NT2/D1 (cell line): Measurements from ENCODE around the gene PKN1.

ENCODE experiments used
- DNase-seq: peaks from one replicate; pipeline ENCODE4 v3.0.0-alpha.2; 2011; ENCODE audit warnings: low read depth, low spot score
- H3K27me3 ChIP-seq: 2 replicates; pipeline ENCODE4 v1.6.0; 2011; ENCODE audit warnings: mild to moderate bottlenecking; ENCODE audit not compliant: insufficient read length, insufficient read depth
- H3K36me3 ChIP-seq: 2 replicates; pipeline ENCODE4 v1.6.1; 2011; ENCODE audit warnings: mild to moderate bottlenecking, low read length, mixed read lengths; ENCODE audit not compliant: insufficient read depth, insufficient read length
- H3K4me1 ChIP-seq: 2 replicates; pipeline ENCODE4 v1.5.1; 2011; ENCODE audit not compliant: insufficient read depth, insufficient read length
- H3K4me3 ChIP-seq: 2 replicates; pipeline ENCODE4 v1.5.1; 2011; ENCODE audit warnings: low read depth; ENCODE audit not compliant: insufficient read length
- H3K9ac ChIP-seq: 2 replicates; pipeline ENCODE4 v1.6.0; 2011; ENCODE audit warnings: low read depth; ENCODE audit not compliant: insufficient read length
- H3K9me3 ChIP-seq: 2 replicates; pipeline ENCODE4 v1.5.1; 2011; ENCODE audit warnings: mild to moderate bottlenecking, low read length; ENCODE audit not compliant: insufficient read depth
- SUZ12 ChIP-seq: IDR thresholded peaks from 2 replicates; pipeline ENCODE4 v1.6.1; 2011; ENCODE audit not compliant: insufficient read length, insufficient read depth; ENCODE audit errors: extremely low read depth
- YY1 ChIP-seq: IDR thresholded peaks from 2 replicates; pipeline ENCODE4 v1.6.1; 2011; ENCODE audit not compliant: insufficient read length, insufficient read depth
- ZNF274 ChIP-seq: IDR thresholded peaks from 2 replicates; pipeline ENCODE4 v1.6.1; 2011; ENCODE audit warnings: mild to moderate bottlenecking, low read depth, low read length

Gene PKN1

DNA sequence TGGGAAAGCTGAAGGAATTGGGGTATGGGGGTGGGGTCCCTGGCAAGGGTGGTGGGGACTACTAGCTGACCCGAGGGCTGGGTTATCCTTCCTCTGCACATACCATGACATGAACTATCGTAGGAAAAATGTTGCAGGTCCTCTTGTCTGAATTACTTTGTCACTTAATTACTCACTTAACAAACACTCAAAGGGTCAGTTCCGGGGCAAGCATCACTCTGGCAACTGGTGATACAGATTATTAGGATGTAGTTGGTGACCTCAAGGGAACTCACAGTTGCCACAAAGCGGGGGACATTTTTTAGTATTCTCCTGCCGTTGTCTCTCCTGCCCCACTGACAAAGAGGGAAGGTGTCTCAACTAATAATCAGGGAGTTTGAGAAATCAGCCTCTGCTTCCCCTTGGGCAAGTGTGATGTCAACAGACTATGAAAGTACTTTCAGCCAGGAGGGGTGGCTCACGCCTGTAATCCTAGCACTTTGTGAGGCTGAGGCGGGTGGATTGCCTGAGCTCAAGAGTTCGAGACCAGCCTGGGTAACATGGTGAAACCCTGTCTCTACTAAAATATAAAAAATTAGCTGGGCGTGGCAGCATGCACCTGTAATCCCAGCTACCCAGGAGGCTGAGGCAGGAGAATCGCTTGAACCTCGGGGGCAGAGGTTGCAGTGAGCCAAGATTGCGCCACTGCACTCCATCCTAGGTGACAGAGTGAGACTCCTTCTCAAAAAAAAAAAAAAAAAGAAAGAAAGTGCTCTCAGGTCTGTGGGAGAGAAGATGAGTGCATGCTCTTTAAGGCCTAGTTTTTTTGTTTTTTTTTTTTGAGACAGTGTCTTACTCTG is 74.8 kb downstream of the PKN1 start:
- H3K4me1 ChIP-seq: peaks cover 10% of the 10 kb centered on the region
- DNase-seq: no peak
- no peaks in the 10 kb centered on the region for H3K27me3 ChIP-seq
- H3K9me3 ChIP-seq: no peaks in the 10 kb centered on the region
- no peak overlapping the region for H3K4me3 ChIP-seq
- H3K36me3 ChIP-seq: no peaks in the 10 kb centered on the region
- no peak overlapping the region for H3K9ac ChIP-seq
- TF ChIP-seq SUZ12 (no peak), ZNF274 (no peak)

DNA sequence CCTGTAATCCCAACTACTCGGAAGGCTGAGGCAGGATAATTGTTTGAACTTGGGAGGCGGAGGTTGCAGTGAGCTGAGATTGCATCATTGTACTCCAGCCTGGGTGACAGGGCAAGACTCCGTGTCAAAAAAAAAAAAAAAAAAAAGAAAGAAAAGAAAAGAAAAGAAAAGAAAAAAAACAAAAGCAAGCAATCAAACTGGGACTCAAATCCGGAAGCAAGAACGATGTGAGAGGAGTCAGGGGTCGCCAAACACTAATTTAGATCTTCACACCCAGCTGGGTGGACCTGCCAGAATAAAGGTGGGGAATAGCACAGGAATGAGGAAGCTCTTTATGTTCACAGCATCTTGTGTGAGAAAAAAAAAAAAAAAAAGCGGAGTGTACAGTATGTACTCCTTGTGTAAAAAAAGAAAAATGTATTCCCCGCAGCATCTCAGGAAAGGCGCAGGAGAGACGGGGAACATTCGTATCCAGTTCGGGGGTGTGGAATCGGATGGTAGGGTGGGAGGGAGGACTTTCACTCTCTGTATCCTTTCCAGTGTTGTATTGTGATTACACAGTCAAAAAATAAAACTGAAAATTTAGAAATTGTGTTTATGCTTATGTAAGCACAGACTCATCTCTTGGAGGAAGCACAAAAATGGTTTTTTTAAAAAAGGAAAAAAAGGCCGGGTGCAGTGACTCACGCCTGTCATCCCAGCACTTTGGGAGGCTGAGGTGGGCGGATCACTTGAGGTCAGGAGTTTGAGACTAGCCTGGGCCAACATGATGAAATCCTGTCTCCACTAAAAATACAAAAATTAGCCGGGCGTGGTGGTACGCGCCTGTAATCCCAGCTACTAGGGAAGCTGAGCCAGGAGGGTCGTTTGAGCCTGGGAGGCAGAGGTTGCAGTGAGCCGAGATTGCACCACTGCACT is 77.5 kb downstream of the PKN1 start:
- no peak overlapping the region for H3K4me3 ChIP-seq
- no peak for DNase-seq
- no peaks in the 10 kb centered on the region for H3K27me3 ChIP-seq
- H3K4me1 ChIP-seq: peaks cover 7% of the 10 kb centered on the region
- TF ChIP-seq YY1 (no peak), ZNF274 (no peak), SUZ12 (no peak)
- H3K9ac ChIP-seq: no peak overlapping the region
- H3K9me3 ChIP-seq: no peaks in the 10 kb centered on the region
- H3K36me3 ChIP-seq: peaks cover 20% of the 10 kb centered on the region

DNA sequence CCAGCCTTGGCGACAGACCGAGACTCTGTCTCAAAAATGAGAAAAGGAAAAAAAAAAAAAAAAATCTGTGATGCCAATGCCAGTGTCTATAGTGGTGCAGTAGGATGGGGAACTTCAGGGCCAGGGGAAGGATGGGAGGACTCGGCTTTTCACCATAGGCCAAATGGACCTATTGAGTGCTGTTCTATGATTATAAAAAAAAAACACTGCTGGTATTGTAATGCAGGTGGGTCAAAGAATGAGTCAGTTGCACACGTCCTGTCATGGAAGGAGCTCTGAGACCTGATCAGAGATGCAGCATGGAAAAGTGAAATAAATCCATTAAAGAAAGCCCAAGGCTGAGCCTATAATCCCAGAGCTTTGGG is 78.1 kb downstream of the PKN1 start:
- TF ChIP-seq ZNF274: no peak
- TF ChIP-seq SUZ12: no peak
- TF ChIP-seq YY1: no peak
- peaks cover 26% of the 10 kb centered on the region for H3K36me3 ChIP-seq
- no peak overlapping the region for H3K9ac ChIP-seq
- no peak for DNase-seq
- H3K9me3 ChIP-seq: no peaks in the 10 kb centered on the region
- H3K4me1 ChIP-seq: peaks cover under 1% of the 10 kb centered on the region
- H3K27me3 ChIP-seq: no peaks in the 10 kb centered on the region
- no peak overlapping the region for H3K4me3 ChIP-seq

DNA sequence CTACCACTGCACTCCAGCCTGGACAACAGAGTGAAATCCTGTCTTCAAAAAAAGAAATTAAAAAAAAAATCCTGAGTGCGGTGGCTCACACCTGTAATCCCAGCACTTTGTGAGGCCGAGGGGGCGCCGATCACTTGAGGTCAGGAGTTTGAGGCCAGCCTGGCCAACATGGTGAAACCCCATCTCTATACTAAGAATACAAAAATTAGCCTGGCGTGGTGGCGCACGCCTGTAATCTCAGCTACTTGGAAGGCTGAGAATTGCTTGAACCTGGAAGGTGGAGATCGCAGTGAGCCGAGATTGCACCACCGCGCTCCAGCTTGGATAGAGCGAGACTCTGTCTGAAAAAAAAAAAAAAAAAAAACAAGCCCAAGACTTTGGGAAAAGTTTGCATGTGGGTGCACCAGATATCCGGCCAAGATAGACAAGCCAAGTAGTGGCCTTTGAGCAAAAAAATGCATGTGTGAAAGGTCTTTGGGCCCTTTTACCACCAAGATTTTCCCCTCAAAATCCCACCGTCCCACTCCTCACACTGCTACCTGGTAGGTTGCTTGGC is 79.4 kb downstream of the PKN1 start:
- H3K4me3 ChIP-seq: no peak overlapping the region
- DNase-seq: no peak
- peaks cover 39% of the 10 kb centered on the region for H3K36me3 ChIP-seq
- H3K27me3 ChIP-seq: no peaks in the 10 kb centered on the region
- no peak for TF ChIP-seq YY1
- no peak for TF ChIP-seq ZNF274
- no peak for TF ChIP-seq SUZ12
- no peaks in the 10 kb centered on the region for H3K9me3 ChIP-seq
- no peak overlapping the region for H3K9ac ChIP-seq
- peaks cover 4% of the 10 kb centered on the region for H3K4me1 ChIP-seq

DNA sequence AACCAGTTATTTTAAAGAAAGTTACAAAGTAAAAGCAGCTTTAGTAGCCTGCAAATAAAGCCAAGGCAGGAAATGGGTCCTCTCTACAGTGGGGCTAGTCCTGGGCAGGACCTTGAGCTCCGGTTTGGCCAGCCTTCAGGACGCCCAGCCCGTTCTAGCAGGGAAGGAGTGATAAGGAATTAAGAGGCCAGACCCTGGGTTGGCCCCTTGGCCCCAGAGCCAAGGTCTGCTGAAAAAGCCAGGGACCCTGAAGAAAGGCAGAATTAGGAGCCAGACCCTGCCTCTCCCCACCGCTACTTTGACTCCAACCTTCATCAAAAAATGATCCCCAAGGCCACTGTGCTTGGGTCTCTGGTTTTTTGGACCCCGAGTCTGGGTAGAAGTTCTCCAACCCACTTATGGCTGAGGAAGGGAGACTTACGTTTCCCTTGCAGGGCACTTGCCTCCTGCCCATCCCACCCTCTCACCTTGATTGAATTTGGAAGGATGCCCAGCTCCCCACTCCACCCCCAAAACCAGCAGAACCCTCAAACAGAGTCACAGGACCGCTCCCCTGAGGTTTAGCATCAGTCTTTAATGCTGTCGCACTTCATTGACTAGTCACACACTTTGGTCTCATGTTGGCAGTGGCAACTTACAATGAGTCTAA is 81.2 kb downstream of the PKN1 start:
- Histone ChIP-seq H3K4me3 (no peak overlapping the region), H3K36me3 (peaks cover 39% of the 10 kb centered on the region)
- DNase-seq: no peak

DNA sequence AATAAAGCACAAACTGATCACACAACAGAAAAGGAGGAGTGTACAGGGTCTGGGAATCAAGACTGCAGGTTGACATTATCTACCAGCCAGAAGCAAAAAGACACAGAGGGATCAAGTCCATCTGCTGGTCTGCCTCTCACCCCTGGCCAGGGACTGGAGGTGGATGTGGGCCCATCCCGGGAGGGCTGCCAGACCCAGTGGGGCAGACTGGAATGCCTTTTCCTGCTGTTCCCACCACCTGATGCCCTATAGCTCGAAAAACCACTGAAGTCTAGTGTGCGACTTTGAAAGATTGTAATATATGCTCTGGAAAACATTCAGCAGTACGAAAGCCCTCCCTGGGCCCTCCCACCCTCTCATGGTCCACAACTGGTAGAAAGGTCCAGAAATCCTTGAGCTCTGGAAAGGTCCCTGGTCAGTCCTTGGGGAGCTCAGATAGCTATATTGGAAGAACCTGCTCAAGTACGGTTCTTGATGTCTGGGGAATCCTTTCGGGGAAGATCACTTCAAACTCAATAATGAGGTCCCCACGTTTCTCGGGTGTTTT is 82.5 kb downstream of the PKN1 start:
- H3K36me3 ChIP-seq: peaks cover 39% of the 10 kb centered on the region

More for the DNA sequence above, 81.2 kb downstream of the PKN1 start:
- peaks cover 4% of the 10 kb centered on the region for H3K4me1 ChIP-seq
- H3K9me3 ChIP-seq: no peaks in the 10 kb centered on the region
- no peak overlapping the region for H3K9ac ChIP-seq
- H3K27me3 ChIP-seq: no peaks in the 10 kb centered on the region
- TF ChIP-seq ZNF274: no peak
- TF ChIP-seq YY1: no peak

More for the DNA sequence above, 82.5 kb downstream of the PKN1 start:
- TF ChIP-seq SUZ12 (no peak), YY1 (no peak), ZNF274 (no peak)
- no peaks in the 10 kb centered on the region for H3K9me3 ChIP-seq
- no peak overlapping the region for H3K9ac ChIP-seq
- peak overlapping the region; percentile 27 for H3K4me3 ChIP-seq
- H3K4me1 ChIP-seq: peaks cover 9% of the 10 kb centered on the region
- no peak for DNase-seq
- H3K27me3 ChIP-seq: no peaks in the 10 kb centered on the region
